ENCODE measurements around the gene JAKMIP1. TPM values are rescaled to one million over a fixed set of nuclear protein-coding genes. Genes with fewer than 3 reads are reported as not detected.

Gene JAKMIP1
- total and polyA plus RNA-seq, 2 donors (not counting 1 experiment from before 2014, with no cell fraction given): 0.49 to 1.0 TPM

- CTCF ChIA-PET: no interaction called here
- ATAC-seq (ENCODE audit: low read depth): no peak
Measured at GRCh38 chr4:6165766-6166165, 34.6 kb downstream of the JAKMIP1 start.

GRCh38 chr4:6162885-6163284, 37.5 kb downstream of the JAKMIP1 start:
- CTCF ChIA-PET: no interaction called here
- 88% methylated on average over 2 of the region's 6 CpGs for whole genome bisulfite sequencing (ENCODE audit: insufficient coverage)

More at GRCh38 chr4:6165766-6166165, 34.6 kb downstream of the JAKMIP1 start:
- Histone ChIP-seq H2AFZ (ENCODE audit: insufficient read depth, low read depth, low read length, poor library complexity, severe bottlenecking) (no peak overlapping the region), H3K4me2 (replicated peaks; ENCODE audit: low read depth, low read length, poor library complexity, severe bottlenecking) (no peak overlapping the region), H3K79me2 (ENCODE audit: control insufficient read depth, insufficient read depth, low read length) (no peaks in the 10 kb centered on the region), H3K9ac (ENCODE audit: low read length) (no peak overlapping the region), H3K4me3 (ENCODE audit: control extremely low read depth in 1 of 5, extremely low read depth in 1 of 5, insufficient read depth in 1 of 5, low read depth in 2 of 5, low read length in 4 of 5) (no peak overlapping the region), H3K27ac (ENCODE audit: low read length in 2 of 2) (no peak overlapping the region), H3K36me3 (replicated peaks in 1 of 2; ENCODE audit: control extremely low read depth in 1 of 2, control insufficient read depth in 1 of 2, extremely low read depth in 1 of 2, insufficient read depth in 2 of 2, low read length in 1 of 2) (no peaks in the 10 kb centered on the region), H3K9me3 (ENCODE audit: control extremely low read depth in 1 of 3, control insufficient read depth in 2 of 3, insufficient read depth in 1 of 3, low read length in 2 of 3) (peaks cover 0 to 11% (median 0%) of the 10 kb centered on the region in 3 donors), H3K27me3 (replicated peaks in 1 of 4; ENCODE audit: control extremely low read depth in 1 of 4, control insufficient read depth in 3 of 4, insufficient read depth in 4 of 4, low read length in 3 of 4) (peaks cover 0 to 3% (median 0%) of the 10 kb centered on the region in 4 experiments), H4K20me1 (ENCODE audit: control insufficient read depth, insufficient read depth, low read length, poor library complexity, severe bottlenecking) (no peaks in the 10 kb centered on the region), H3K4me1 (ENCODE audit: control insufficient read depth in 2 of 2, insufficient read depth in 2 of 2, low read length in 2 of 2) (no peaks in the 10 kb centered on the region)
- Mint-ChIP-seq H3K4me1 (no peaks in the 10 kb centered on the region), H3K9me3 (ENCODE audit: insufficient read depth) (peaks cover 6% of the 10 kb centered on the region), H3K4me3 (no peak overlapping the region), H3K27me3 (no peaks in the 10 kb centered on the region), H3K27ac (no peak overlapping the region)
- intact Hi-C loops (cut with micrococcal nuclease): no loop called here
- WGBS (ENCODE audit: insufficient coverage): 95% methylated on average over 6 of the region's 6 CpGs
- POLR2A ChIA-PET: no interaction called here
- no peak for TF ChIP-seq EZH2 (IDR thresholded peaks at IDR 0.05; ENCODE audit: borderline replicate concordance, insufficient read depth, low read depth, low read length, poor library complexity, severe bottlenecking)
- TF ChIP-seq CTCF (IDR thresholded peaks at IDR 0.05): no peak
- no peak for DNase-seq

More at GRCh38 chr4:6162885-6163284, 37.5 kb downstream of the JAKMIP1 start:
- H3K9ac ChIP-seq (ENCODE audit: low read length): no peak overlapping the region
- no peak overlapping the region for H3K4me2 ChIP-seq (replicated peaks; ENCODE audit: low read depth, low read length, poor library complexity, severe bottlenecking)
- no peak overlapping the region for H3K27ac ChIP-seq (ENCODE audit: low read length in 2 of 2)
- DNase-seq: no peak
- no peak overlapping the region for H3K4me3 ChIP-seq (ENCODE audit: control extremely low read depth in 1 of 5, extremely low read depth in 1 of 5, insufficient read depth in 1 of 5, low read depth in 2 of 5, low read length in 4 of 5)
- H3K4me1 ChIP-seq (ENCODE audit: control insufficient read depth in 2 of 2, insufficient read depth in 2 of 2, low read length in 2 of 2): no peaks in the 10 kb centered on the region
- H3K9me3 ChIP-seq (ENCODE audit: control extremely low read depth in 1 of 3, control insufficient read depth in 2 of 3, insufficient read depth in 1 of 3, low read length in 2 of 3): peaks cover 0 to 15% (median 0%) of the 10 kb centered on the region in 3 donors
- intact Hi-C loops (cut with micrococcal nuclease): no loop called here
- TF ChIP-seq EZH2 (IDR thresholded peaks at IDR 0.05; ENCODE audit: borderline replicate concordance, insufficient read depth, low read depth, low read length, poor library complexity, severe bottlenecking) (no peak), CTCF (IDR thresholded peaks at IDR 0.05) (no peak)
- Mint-ChIP-seq H3K4me1 (no peaks in the 10 kb centered on the region), H3K27ac (no peak overlapping the region), H3K4me3 (no peak overlapping the region), H3K27me3 (no peaks in the 10 kb centered on the region), H3K9me3 (ENCODE audit: insufficient read depth) (peaks cover 5% of the 10 kb centered on the region)
- no peaks in the 10 kb centered on the region for H4K20me1 ChIP-seq (ENCODE audit: control insufficient read depth, insufficient read depth, low read length, poor library complexity, severe bottlenecking)
- POLR2A ChIA-PET: no interaction called here
- H3K79me2 ChIP-seq (ENCODE audit: control insufficient read depth, insufficient read depth, low read length): no peaks in the 10 kb centered on the region
- no peak for ATAC-seq (ENCODE audit: low read depth)
- no peak overlapping the region for H2AFZ ChIP-seq (ENCODE audit: insufficient read depth, low read depth, low read length, poor library complexity, severe bottlenecking)
- H3K36me3 ChIP-seq (replicated peaks in 1 of 2; ENCODE audit: control extremely low read depth in 1 of 2, control insufficient read depth in 1 of 2, extremely low read depth in 1 of 2, insufficient read depth in 2 of 2, low read length in 1 of 2): no peaks in the 10 kb centered on the region
- peaks cover 0 to 3% (median 0%) of the 10 kb centered on the region in 4 experiments for H3K27me3 ChIP-seq (replicated peaks in 1 of 4; ENCODE audit: control extremely low read depth in 1 of 4, control insufficient read depth in 3 of 4, insufficient read depth in 4 of 4, low read length in 3 of 4)
